ENCODE measurements around the gene CTXND1. TPM values are rescaled to one million over a fixed set of nuclear protein-coding genes. Genes with fewer than 3 reads are reported as not detected.

The CTXND1 gene
- total RNA-seq, 2 experiments from 2014 or later: not detected

GRCh38 chr15:80170596-80170995 lies 81.4 kb downstream of the CTXND1 start:
- intact Hi-C loops (cut with micrococcal nuclease; ENCODE audit: unreplicated experiment): loop anchor here (5.0 kb wide), 2 partner anchors 273 to 318 kb away; partner anchors contain the start of gene MTHFS
- no peaks in the 10 kb centered on the region for H3K36me3 ChIP-seq (ENCODE audit: insufficient read depth, low read length)
- H3K27ac ChIP-seq (ENCODE audit: low read depth, low read length, poor library complexity, severe bottlenecking): no peak overlapping the region
- H3K9me2 ChIP-seq (ENCODE audit: insufficient read depth, low read length): no peaks in the 10 kb centered on the region
- no peak for TF ChIP-seq EZH2phosphoT487 (IDR thresholded peaks at IDR 0.05; ENCODE audit: borderline replicate concordance, low read depth, low read length)
- TF ChIP-seq, protein P1, sequence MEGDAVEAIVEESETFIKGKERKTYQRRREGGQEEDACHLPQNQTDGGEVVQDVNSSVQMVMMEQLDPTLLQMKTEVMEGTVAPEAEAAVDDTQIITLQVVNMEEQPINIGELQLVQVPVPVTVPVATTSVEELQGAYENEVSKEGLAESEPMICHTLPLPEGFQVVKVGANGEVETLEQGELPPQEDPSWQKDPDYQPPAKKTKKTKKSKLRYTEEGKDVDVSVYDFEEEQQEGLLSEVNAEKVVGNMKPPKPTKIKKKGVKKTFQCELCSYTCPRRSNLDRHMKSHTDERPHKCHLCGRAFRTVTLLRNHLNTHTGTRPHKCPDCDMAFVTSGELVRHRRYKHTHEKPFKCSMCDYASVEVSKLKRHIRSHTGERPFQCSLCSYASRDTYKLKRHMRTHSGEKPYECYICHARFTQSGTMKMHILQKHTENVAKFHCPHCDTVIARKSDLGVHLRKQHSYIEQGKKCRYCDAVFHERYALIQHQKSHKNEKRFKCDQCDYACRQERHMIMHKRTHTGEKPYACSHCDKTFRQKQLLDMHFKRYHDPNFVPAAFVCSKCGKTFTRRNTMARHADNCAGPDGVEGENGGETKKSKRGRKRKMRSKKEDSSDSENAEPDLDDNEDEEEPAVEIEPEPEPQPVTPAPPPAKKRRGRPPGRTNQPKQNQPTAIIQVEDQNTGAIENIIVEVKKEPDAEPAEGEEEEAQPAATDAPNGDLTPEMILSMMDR (conservative IDR thresholded peaks at IDR 0.05; ENCODE audit: low read length): no peak
- no peak overlapping the region for H3K4me3 ChIP-seq (ENCODE audit: low read depth, low read length, poor library complexity, severe bottlenecking)
- BruUV-seq (replicated peaks): no TSS peak
- no peaks in the 10 kb centered on the region for H4K20me1 ChIP-seq (ENCODE audit: insufficient read depth, low read length)
- DNase-seq (ENCODE audit: low spot score): no peak
- ChIA-PET POLR2A (interaction anchor here (0.5 kb wide), 1 partner anchor 78 kb away, joined by 3 read pairs; no protein-coding TSS in a partner anchor), CTCF (ENCODE audit: unreplicated experiment) (no interaction called here)
- no peaks in the 10 kb centered on the region for H3K4me1 ChIP-seq (ENCODE audit: insufficient read depth, low read length, poor library complexity, severe bottlenecking)
- H2AFZ ChIP-seq (ENCODE audit: low read length): no peak overlapping the region
- no peaks in the 10 kb centered on the region for H3K9me3 ChIP-seq (ENCODE audit: low read length)
- no peak overlapping the region for H3K4me2 ChIP-seq (ENCODE audit: low read length)
- H3K79me2 ChIP-seq (ENCODE audit: insufficient read depth, low read depth, low read length): no peaks in the 10 kb centered on the region

DNA sequence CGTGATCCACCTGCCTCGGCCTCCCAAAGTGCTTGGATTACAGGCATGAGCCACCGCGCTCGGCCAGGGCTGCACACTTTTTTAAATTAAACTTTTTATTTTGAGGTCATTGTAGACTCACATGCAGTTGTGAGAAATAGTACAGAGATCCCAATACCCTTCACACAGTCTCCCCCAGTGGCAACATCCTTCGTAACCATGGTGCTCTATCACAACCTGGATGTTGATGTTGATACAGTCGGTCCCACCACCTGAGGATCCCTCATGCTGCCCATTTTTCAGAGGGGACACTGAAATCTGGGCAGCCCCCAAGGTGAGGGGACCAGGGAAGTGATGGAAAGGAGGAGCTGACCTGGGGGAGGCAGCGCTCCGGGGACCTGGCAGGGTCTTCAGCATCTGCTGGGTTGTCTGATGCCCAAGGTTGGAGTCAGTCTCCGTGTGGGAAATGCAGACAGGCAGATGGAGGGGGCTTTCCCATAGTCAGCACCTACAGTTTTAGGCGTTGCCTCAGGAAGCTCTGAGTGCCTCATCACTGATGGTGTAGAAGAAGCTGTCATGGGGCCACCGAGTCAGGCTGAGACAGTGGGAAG lies 82.2 kb downstream of the CTXND1 start:
- no peaks in the 10 kb centered on the region for H4K20me1 ChIP-seq (ENCODE audit: insufficient read depth, low read length)
- H3K27ac ChIP-seq (ENCODE audit: low read depth, low read length, poor library complexity, severe bottlenecking): no peak overlapping the region
- H3K9me3 ChIP-seq (ENCODE audit: low read length): no peaks in the 10 kb centered on the region
- DNase-seq (ENCODE audit: low spot score): no peak
- no peaks in the 10 kb centered on the region for H3K79me2 ChIP-seq (ENCODE audit: insufficient read depth, low read depth, low read length)
- no peak overlapping the region for H2AFZ ChIP-seq (ENCODE audit: low read length)
- no peak for TF ChIP-seq EZH2phosphoT487 (IDR thresholded peaks at IDR 0.05; ENCODE audit: borderline replicate concordance, low read depth, low read length)
- TF ChIP-seq, protein P1 (conservative IDR thresholded peaks at IDR 0.05; ENCODE audit: low read length): no peak
- H3K9me2 ChIP-seq (ENCODE audit: insufficient read depth, low read length): no peaks in the 10 kb centered on the region
- H3K36me3 ChIP-seq (ENCODE audit: insufficient read depth, low read length): no peaks in the 10 kb centered on the region
- no peak overlapping the region for H3K4me2 ChIP-seq (ENCODE audit: low read length)
- H3K4me1 ChIP-seq (ENCODE audit: insufficient read depth, low read length, poor library complexity, severe bottlenecking): no peaks in the 10 kb centered on the region
- H3K4me3 ChIP-seq (ENCODE audit: low read depth, low read length, poor library complexity, severe bottlenecking): no peak overlapping the region
- no TSS peak for BruUV-seq (replicated peaks)
- POLR2A ChIA-PET: interaction anchor here (0.5 to 0.7 kb wide), 2 partner anchors 9 to 77 kb away, joined by 3 to 4 read pairs; no protein-coding TSS in a partner anchor
- intact Hi-C loops (cut with micrococcal nuclease; ENCODE audit: unreplicated experiment): loop anchor here (5.0 kb wide), 2 partner anchors 273 to 318 kb away; partner anchors contain the start of gene MTHFS
- CTCF ChIA-PET (ENCODE audit: unreplicated experiment): no interaction called here

- Histone ChIP-seq H3K79me2 (ENCODE audit: insufficient read depth, low read depth, low read length) (no peaks in the 10 kb centered on the region), H3K9me3 (ENCODE audit: low read length) (no peaks in the 10 kb centered on the region), H4K20me1 (ENCODE audit: insufficient read depth, low read length) (no peaks in the 10 kb centered on the region), H2AFZ (ENCODE audit: low read length) (no peak overlapping the region), H3K4me3 (ENCODE audit: low read depth, low read length, poor library complexity, severe bottlenecking) (no peak overlapping the region), H3K27ac (ENCODE audit: low read depth, low read length, poor library complexity, severe bottlenecking) (no peak overlapping the region), H3K9me2 (ENCODE audit: insufficient read depth, low read length) (no peaks in the 10 kb centered on the region), H3K4me1 (ENCODE audit: insufficient read depth, low read length, poor library complexity, severe bottlenecking) (no peaks in the 10 kb centered on the region), H3K4me2 (ENCODE audit: low read length) (no peak overlapping the region), H3K36me3 (ENCODE audit: insufficient read depth, low read length) (0 out of 2 replicates have a peak, but pooled peaks cover 6% of the 10 kb centered on the region)
- POLR2A ChIA-PET: interaction anchor here (0.9 to 1.5 kb wide), 2 partner anchors 17 to 96 kb away, joined by 3 to 4 read pairs; no protein-coding TSS in a partner anchor
- no peak for DNase-seq (ENCODE audit: low spot score)
- TF ChIP-seq, protein P1 (conservative IDR thresholded peaks at IDR 0.05; ENCODE audit: low read length): no peak
- no peak for TF ChIP-seq EZH2phosphoT487 (IDR thresholded peaks at IDR 0.05; ENCODE audit: borderline replicate concordance, low read depth, low read length)
- intact Hi-C loops (cut with micrococcal nuclease; ENCODE audit: unreplicated experiment): no loop called here
- CTCF ChIA-PET (ENCODE audit: unreplicated experiment): interaction anchor here (0.6 kb wide), 1 partner anchor 318 kb away, joined by 3 read pairs; no protein-coding TSS in a partner anchor
- no TSS peak for BruUV-seq (replicated peaks)
These were observed 83.6 kb downstream of the CTXND1 start for GRCh38 chr15:80168421-80168820.

All from OCI-LY7 (cell line).